Fibroblast of the aortic adventitia (primary cell): Measurements from ENCODE around the gene RTN4. TPM values are rescaled to one million over a fixed set of nuclear protein-coding genes. Genes with fewer than 3 reads are reported as not detected.

Experiments
- DNase-seq: peaks from one replicate; pipeline ENCODE4 v3.0.0-alpha.2; 2010; ENCODE audit warnings: low read depth
- H3K4me3 ChIP-seq: 2 replicates; pipeline ENCODE4 v1.5.1; 2011; ENCODE audit warnings: low read depth, mild to moderate bottlenecking, control low read depth, low read length, moderate library complexity
- CTCF ChIP-seq: IDR thresholded peaks from 2 replicates; pipeline ENCODE4 v1.5.1; 2011; ENCODE audit warnings: mild to moderate bottlenecking, low read length, control low read depth, inconsistent platforms; ENCODE audit not compliant: insufficient read depth
- total RNA-seq: library from RNA; depleted of rRNA; stranded (reverse); fragments of >200 nt; gene quantifications from 2 replicates; pipeline ENCODE4 v1.2.3, GENCODE V29; 2012; ENCODE audit warnings: low replicate concordance

RTN4 gene
- total RNA-seq, 1 donor: 357 TPM

DNA sequence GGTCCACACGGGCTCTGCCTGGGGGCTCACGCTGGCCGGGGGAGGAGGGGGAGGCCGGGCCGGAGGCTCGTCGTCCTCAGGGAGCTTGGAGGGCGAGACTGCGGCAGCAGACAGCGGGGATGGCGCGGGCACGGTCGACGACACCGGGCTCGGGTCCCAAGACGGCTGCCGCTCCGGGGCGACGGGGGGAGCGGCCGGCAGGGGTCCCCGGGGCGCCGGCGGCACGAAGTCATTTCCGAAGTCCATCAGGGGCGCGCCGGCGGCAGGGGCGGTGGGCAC, 491 bp downstream of the RTN4 start:
- H3K4me3 ChIP-seq: peak overlapping the region; percentile 97
- TF ChIP-seq CTCF: no peak
- no peak for DNase-seq

DNA sequence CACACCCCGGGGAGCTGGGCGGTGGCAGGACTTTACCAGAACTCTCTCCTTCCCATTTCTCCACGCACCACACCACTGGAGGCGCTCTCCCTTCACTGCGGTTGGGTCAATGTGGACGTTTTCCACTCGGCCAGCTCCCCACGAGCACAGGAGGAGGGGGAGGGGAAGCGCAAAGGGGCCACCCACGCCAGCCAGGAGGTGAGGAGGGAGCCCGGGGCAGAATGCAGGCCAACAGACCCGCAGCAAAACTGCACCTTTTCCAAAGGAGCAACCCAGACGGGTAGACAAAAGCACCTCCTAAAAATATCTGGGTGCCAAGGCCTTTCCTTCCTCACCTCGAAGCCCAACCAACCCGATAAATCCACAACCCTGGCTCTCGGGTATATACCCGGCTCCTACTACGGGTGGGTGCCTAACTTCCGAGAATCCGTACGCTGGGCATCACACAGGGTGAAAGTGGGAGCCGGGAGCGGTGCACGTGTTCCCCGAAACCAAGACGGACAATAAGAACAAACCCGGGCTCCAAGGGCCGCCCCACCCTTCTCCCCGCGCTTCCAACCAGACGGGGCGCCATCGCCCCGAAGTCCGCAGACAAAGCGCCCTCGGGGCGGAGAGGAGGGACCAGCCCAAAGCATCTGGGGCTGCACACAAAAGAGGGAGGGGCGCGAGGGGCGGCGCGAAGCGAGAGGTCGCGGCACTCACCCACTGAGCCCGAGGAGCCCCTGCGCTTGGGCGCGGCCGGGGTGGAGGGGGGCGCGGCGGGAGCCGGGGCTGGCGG, 1.0 kb downstream of the RTN4 start:
- DNase-seq: peak; percentile 83
- TF ChIP-seq CTCF: peak; percentile 83

DNA sequence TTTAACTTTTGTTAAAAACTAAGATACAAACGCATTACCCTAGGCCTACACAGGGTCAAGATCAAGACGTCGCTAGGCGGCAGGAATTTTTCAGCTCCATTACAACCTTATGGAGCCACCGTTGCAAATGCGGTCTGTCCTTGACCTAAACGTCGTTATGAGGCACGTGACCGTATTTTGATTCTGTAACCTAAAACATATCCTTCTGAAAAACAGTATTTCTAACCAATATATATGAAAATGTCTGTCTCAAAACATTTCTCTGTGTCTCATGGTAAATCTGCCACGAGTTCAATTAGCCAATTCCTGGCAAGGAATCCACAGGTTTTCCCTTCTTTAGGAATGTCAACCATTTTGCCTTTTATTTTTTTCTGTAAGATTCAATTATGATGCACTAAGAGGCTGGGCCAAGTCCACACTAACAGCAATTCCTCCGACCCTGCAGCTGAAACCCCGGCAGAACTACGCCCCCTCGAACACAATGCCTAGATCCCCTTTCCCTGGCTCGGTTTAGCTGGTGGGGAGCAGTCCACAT, 1.7 kb downstream of the RTN4 start:
- peak; percentile 66 for DNase-seq
- TF ChIP-seq CTCF: peak; percentile 29
- peak overlapping the region; percentile 97 for H3K4me3 ChIP-seq

More for the DNA sequence above, 1.0 kb downstream of the RTN4 start:
- H3K4me3 ChIP-seq: peak overlapping the region; percentile 97

- peak overlapping the region; percentile 97 for H3K4me3 ChIP-seq
- no peak for TF ChIP-seq CTCF
- peak; percentile 51 for DNase-seq
Measured at GRCh38 chr2:55047677-55048299, 2.5 kb downstream of the RTN4 start.

DNA sequence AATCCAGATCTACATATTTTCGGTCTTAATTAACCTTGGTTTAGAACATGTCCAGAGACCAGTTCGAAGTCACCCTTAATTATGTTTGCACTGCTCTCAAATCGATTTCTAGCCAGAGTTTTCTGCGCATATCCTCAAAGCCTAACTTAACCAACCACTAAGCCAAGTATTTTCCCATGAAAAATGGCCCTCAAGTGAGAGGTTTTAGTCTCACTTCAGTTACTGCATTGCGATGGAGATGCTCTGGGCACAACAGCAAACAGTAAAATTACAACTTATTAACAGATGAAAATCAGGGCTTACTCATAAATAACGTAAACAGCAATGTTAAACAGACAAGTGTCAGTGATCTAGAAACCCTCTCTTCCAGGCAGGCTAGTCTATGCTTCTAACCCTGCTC, 4.5 kb downstream of the RTN4 start:
- TF ChIP-seq CTCF: no peak
- DNase-seq: no peak
- peak overlapping the region; percentile 97 for H3K4me3 ChIP-seq

GRCh38 chr2:55043841-55044240, 6.4 kb downstream of the RTN4 start:
- no peak for TF ChIP-seq CTCF
- no peak for DNase-seq
- no peak overlapping the region for H3K4me3 ChIP-seq
